Measurements from ENCODE around the gene ATPAF1. TPM values are rescaled to one million over a fixed set of nuclear protein-coding genes. Genes with fewer than 3 reads are reported as not detected.

The ATPAF1 gene
- total RNA-seq, 3 donors from 2014 or later = 42.3 to 68.8 (median 44.8) TPM

DNA sequence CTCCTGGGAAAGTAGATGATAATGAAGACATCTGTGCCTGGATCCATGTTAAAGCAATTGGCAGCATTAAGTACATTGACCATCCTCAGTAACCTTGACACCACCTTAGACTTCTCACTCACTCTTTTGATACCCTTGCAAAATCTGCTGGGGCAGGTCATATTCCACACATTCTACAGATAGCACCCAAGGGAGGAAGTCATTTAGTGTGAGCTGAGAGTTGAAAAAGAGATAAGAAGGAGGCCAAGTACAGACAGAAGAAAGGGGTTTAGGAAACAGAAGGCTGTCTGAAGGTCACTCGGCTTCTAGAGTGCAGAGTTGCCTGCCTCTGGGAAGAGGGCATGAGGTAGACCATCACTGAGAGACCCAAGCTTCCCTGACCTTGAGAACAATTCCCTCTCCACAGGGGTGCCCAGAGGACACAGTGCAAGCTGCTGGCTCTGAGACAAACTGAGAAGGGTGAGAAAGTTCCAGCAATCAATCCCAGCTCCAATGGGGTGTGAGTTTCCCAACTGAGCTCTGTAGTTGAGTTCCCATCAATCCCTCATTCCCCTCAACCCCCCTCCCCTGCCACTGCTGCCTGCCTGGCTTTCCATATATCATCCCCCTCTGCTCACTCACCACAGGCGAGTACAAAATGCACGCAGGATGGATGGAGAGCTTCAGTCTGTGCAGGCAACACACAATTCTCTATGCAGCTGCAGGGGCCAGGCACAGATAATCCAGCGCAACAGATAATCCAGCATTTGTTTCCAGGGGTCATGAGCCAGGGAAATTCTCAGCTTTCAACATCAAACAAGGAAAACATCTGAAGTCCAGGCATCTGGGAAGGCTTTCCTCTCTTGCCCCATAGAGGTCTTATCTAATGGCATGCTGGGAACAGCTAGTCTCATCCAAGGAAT, 44.2 kb downstream of the ATPAF1 start:
- Histone ChIP-seq H3K4me3 (no peak overlapping the region), H3K27me3 (no peaks in the 10 kb centered on the region), H3K4me1 (no peaks in the 10 kb centered on the region), H3K27ac (no peak overlapping the region), H3K9me3 (no peaks in the 10 kb centered on the region), H3K36me3 (no peaks in the 10 kb centered on the region)
- DNase-seq (ENCODE audit: low spot score in 2 of 2) = no peak
- TF ChIP-seq, protein P1, sequence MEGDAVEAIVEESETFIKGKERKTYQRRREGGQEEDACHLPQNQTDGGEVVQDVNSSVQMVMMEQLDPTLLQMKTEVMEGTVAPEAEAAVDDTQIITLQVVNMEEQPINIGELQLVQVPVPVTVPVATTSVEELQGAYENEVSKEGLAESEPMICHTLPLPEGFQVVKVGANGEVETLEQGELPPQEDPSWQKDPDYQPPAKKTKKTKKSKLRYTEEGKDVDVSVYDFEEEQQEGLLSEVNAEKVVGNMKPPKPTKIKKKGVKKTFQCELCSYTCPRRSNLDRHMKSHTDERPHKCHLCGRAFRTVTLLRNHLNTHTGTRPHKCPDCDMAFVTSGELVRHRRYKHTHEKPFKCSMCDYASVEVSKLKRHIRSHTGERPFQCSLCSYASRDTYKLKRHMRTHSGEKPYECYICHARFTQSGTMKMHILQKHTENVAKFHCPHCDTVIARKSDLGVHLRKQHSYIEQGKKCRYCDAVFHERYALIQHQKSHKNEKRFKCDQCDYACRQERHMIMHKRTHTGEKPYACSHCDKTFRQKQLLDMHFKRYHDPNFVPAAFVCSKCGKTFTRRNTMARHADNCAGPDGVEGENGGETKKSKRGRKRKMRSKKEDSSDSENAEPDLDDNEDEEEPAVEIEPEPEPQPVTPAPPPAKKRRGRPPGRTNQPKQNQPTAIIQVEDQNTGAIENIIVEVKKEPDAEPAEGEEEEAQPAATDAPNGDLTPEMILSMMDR (IDR thresholded peaks at IDR 0.05) = no peak
- TF ChIP-seq POLR2A (IDR thresholded peaks at IDR 0.05) (no peak), POLR2AphosphoS5 (IDR thresholded peaks at IDR 0.05) (no peak)
- intact Hi-C loops (cut with DNase I; ENCODE audit: low total_unique reads) = no loop called here

DNA sequence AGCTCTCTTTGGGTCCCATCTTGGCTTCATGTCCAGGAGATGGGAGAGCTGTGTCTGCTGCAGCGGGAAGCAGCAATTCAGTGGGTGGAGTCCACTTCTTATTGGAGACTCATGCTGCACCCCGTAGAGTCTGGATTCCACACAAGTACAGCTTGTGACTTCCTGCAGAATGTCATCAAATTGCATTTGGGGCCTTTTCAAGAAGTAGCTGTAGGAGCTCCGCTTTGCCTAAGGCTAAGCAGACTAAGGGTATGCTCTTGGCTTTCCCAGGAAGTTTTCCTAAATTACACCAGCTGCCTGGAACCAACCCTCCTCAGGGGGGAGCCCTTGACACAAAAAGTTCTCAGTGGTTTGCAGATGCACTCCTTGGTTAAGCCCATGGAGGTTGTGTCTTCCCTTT, 45.8 kb downstream of the ATPAF1 start:
- DNase-seq (ENCODE audit: low spot score in 2 of 2) = no peak
- Histone ChIP-seq H3K9me3 (no peaks in the 10 kb centered on the region), H3K4me3 (no peak overlapping the region), H3K36me3 (no peaks in the 10 kb centered on the region), H3K27me3 (no peaks in the 10 kb centered on the region), H3K4me1 (no peaks in the 10 kb centered on the region), H3K27ac (no peak overlapping the region)
- intact Hi-C loops (cut with DNase I; ENCODE audit: low total_unique reads) = no loop called here
- TF ChIP-seq POLR2AphosphoS5 (IDR thresholded peaks at IDR 0.05) (no peak), POLR2A (IDR thresholded peaks at IDR 0.05) (no peak)
- TF ChIP-seq, protein P1 (IDR thresholded peaks at IDR 0.05) = peak in 2 of 3 donors; percentile 22 to 35

DNA sequence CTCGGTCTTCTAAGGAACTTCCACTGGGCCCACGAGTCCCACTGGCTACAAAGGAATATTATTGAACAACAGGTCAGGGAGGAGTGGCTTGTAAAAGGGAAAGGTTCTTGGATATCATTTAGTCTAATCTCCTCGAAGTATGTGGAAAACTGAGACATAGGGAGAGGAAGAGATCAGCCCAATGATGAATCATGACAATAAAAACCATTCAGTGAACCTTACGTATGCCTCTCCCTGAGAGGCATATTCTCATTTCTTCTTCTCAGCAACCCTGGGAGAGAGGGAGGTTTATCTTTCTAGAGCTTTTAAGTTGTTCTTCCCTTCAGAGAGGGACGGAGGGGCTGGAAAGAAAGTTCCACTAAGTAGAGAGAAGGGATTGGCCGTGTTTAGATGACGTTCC, 46.2 kb downstream of the ATPAF1 start:
- Histone ChIP-seq H3K4me1 (no peaks in the 10 kb centered on the region), H3K27me3 (no peaks in the 10 kb centered on the region), H3K9me3 (no peaks in the 10 kb centered on the region), H3K36me3 (no peaks in the 10 kb centered on the region), H3K27ac (no peak overlapping the region), H3K4me3 (no peak overlapping the region)
- DNase-seq (ENCODE audit: low spot score in 2 of 2) = no peak
- intact Hi-C loops (cut with DNase I; ENCODE audit: low total_unique reads) = no loop called here
- TF ChIP-seq, protein P1 (IDR thresholded peaks at IDR 0.05) = no peak
- no peak for TF ChIP-seq POLR2A (IDR thresholded peaks at IDR 0.05)
- no peak for TF ChIP-seq POLR2AphosphoS5 (IDR thresholded peaks at IDR 0.05)

GRCh38 chr1:46619656-46620258, 48.4 kb downstream of the ATPAF1 start:
- TF ChIP-seq POLR2AphosphoS5 (IDR thresholded peaks at IDR 0.05) = no peak
- TF ChIP-seq, protein P1 (IDR thresholded peaks at IDR 0.05) = no peak
- no peak for TF ChIP-seq POLR2A (IDR thresholded peaks at IDR 0.05)
- intact Hi-C loops (cut with DNase I; ENCODE audit: low total_unique reads) = no loop called here
- no peak for DNase-seq (ENCODE audit: low spot score in 2 of 2)
- H3K9me3 ChIP-seq = no peaks in the 10 kb centered on the region
- H3K27ac ChIP-seq = no peak overlapping the region
- no peaks in the 10 kb centered on the region for H3K27me3 ChIP-seq
- H3K4me3 ChIP-seq = no peak overlapping the region
- peaks cover 0 to 12% of the 10 kb centered on the region in 2 donors for H3K4me1 ChIP-seq
- no peaks in the 10 kb centered on the region for H3K36me3 ChIP-seq
